Activated CD8-positive, alpha-beta T cell treated with anti-CD3 and anti-CD28 coated beads for 36 hours (primary cell): ENCODE data around the gene TOMM6. TPM values are rescaled to one million over a fixed set of nuclear protein-coding genes. Genes with fewer than 3 reads are reported as not detected.

Experiments
- ATAC-seq: fragments of 200-7000 bp; cut with Tn5 transposase; one replicate; pipeline ENCODE4 v1.10.0; 2021; ENCODE audit warnings: mild to moderate bottlenecking, moderate library complexity
- CTCF ChIA-PET: fragments of 350-600 bp; sonication (Branson Sonifier 250); formaldehyde crosslinking; loops from one replicate; lab custom pipeline; 2021; ENCODE audit warnings: antibody characterized with exemption; lab: Charles Lee
- POLR2A ChIA-PET: fragments of 350-600 bp; sonication (Branson Sonifier 250); formaldehyde crosslinking; loops from one replicate; lab custom pipeline; 2021; ENCODE audit warnings: antibody characterized with exemption; lab: Charles Lee
- DNase-seq: peaks from one replicate; pipeline ENCODE4 v3.0.0-alpha.2; 2020
- H3K27ac Mint-ChIP-seq: one replicate; pipeline ENCODE4 v1.8.0; 2021; ENCODE audit warnings: mild to moderate bottlenecking, mixed read lengths
- H3K27me3 Mint-ChIP-seq: one replicate; pipeline ENCODE4 v1.8.0; 2021; ENCODE audit warnings: mixed read lengths
- H3K36me3 Mint-ChIP-seq: one replicate; pipeline ENCODE4 v1.8.0; 2021; ENCODE audit warnings: low read depth, mixed read lengths
- H3K4me1 Mint-ChIP-seq: one replicate; pipeline ENCODE4 v1.8.0; 2021; ENCODE audit warnings: low read depth, mixed read lengths
- H3K4me3 Mint-ChIP-seq: one replicate; pipeline ENCODE4 v1.8.0; 2021; ENCODE audit warnings: mild to moderate bottlenecking, moderate library complexity, mixed read lengths
- H3K9me3 Mint-ChIP-seq: one replicate; pipeline ENCODE4 v1.8.0; 2021; ENCODE audit warnings: mixed read lengths
- intact Hi-C: fragments of 100-400 bp; cut with micrococcal nuclease; formaldehyde crosslinking; loops from one replicate; pipeline ENCODE4 v1.10.0; 2022
- total RNA-seq, 2 experiments: library from RNA; stranded (reverse); gene quantifications; one replicate each; pipeline ENCODE4 v1.2.3, GENCODE V29; 2021
- TF ChIP-seq, protein P1 (sequence below): fragments of 200-600 bp; IDR thresholded peaks from one replicate; pipeline ENCODE4 v1.8.0; 2022; ENCODE audit warnings: antibody characterized with exemption, mild to moderate bottlenecking

TOMM6 gene
- total RNA-seq, 2 experiments from 2014 or later = 310 to 314 TPM

DNA sequence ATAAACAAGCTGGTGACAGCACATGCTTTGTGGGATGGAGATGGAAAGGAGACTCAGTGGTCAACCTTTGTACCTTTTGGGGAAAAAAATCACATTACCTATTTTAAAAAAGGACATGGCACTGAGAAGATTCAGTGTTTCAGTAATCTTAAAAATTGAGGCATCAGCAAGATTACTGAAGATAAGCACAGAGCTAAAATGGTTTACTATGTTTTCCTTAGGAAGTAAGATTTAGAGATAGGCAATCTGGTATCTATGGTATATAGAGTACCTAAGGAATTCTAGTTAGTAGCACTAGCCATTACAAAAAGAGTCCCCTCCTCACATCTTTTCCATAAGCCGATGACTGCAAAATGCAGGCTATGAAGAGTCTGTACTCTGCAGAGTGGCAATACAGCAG lies 35.7 kb downstream of the TOMM6 start:
- ChIA-PET POLR2A (no interaction called here), CTCF (no interaction called here)
- TF ChIP-seq, protein P1, sequence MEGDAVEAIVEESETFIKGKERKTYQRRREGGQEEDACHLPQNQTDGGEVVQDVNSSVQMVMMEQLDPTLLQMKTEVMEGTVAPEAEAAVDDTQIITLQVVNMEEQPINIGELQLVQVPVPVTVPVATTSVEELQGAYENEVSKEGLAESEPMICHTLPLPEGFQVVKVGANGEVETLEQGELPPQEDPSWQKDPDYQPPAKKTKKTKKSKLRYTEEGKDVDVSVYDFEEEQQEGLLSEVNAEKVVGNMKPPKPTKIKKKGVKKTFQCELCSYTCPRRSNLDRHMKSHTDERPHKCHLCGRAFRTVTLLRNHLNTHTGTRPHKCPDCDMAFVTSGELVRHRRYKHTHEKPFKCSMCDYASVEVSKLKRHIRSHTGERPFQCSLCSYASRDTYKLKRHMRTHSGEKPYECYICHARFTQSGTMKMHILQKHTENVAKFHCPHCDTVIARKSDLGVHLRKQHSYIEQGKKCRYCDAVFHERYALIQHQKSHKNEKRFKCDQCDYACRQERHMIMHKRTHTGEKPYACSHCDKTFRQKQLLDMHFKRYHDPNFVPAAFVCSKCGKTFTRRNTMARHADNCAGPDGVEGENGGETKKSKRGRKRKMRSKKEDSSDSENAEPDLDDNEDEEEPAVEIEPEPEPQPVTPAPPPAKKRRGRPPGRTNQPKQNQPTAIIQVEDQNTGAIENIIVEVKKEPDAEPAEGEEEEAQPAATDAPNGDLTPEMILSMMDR = no peak
- Mint-ChIP-seq H3K27ac (no peak overlapping the region), H3K4me3 (no peak overlapping the region), H3K9me3 (no peaks in the 10 kb centered on the region), H3K27me3 (no peaks in the 10 kb centered on the region), H3K36me3 (no peaks in the 10 kb centered on the region), H3K4me1 (no peaks in the 10 kb centered on the region)
- DNase-seq (no peak), ATAC-seq (no peak)
- intact Hi-C loops = no loop called here

DNA sequence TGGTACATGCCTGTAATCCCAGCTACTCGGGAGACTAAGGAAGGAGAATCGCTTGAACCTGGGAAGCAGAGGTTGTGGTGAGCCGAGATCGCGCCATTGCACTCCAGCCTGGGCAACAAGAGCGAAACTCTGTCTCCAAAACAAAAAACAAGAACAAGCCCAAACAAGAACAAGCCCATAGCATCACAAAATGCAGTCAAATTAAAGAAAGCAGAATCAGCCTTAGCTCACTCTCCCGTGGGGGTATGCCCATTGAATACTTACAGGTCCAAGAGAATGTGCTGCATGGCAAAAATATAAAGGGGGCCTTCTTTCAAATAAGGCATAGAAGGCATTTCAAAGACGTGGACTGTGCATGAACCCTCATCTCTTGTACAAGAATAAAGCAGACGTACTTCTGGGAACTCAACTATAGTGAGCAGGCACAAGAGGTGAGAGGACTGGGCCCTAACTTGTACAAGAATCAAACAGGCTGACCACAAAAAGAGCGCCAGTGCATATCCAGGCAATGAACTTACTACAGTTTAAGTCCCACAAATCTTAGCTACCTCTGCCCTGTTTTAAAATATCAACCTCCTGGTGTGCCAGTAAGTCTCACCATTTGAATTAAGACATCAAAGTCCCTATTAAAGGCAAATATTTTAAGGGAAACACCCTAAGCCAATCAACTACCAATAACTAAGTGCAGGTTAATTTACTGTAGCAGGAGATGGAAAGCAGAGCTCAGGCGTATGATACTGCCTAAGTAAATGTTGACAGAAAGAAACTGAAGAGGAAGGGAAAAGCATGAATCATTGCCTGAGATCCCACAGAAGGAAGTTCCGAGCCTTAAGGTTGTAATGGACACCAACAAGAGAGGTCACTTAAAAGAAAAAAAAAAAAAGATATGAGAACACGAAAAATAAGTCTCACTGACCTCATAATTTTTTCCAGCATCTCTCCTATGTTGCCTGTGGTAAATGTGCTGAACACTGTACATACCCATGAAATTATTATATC lies 37.4 kb downstream of the TOMM6 start:
- TF ChIP-seq, protein P1 = no peak
- POLR2A ChIA-PET = interaction anchor here (0.7 kb wide), 1 partner anchor 1090 kb away, joined by 3 read pairs; no protein-coding TSS in a partner anchor
- Mint-ChIP-seq H3K4me1 (no peaks in the 10 kb centered on the region), H3K27me3 (no peaks in the 10 kb centered on the region), H3K9me3 (no peaks in the 10 kb centered on the region), H3K27ac (no peak overlapping the region), H3K4me3 (no peak overlapping the region), H3K36me3 (no peaks in the 10 kb centered on the region)
- DNase-seq (no peak), ATAC-seq (no peak)
- CTCF ChIA-PET = interaction anchor here (1.3 kb wide), 1 partner anchor 279 kb away, joined by 3 read pairs; no protein-coding TSS in a partner anchor
- intact Hi-C loops = no loop called here

DNA sequence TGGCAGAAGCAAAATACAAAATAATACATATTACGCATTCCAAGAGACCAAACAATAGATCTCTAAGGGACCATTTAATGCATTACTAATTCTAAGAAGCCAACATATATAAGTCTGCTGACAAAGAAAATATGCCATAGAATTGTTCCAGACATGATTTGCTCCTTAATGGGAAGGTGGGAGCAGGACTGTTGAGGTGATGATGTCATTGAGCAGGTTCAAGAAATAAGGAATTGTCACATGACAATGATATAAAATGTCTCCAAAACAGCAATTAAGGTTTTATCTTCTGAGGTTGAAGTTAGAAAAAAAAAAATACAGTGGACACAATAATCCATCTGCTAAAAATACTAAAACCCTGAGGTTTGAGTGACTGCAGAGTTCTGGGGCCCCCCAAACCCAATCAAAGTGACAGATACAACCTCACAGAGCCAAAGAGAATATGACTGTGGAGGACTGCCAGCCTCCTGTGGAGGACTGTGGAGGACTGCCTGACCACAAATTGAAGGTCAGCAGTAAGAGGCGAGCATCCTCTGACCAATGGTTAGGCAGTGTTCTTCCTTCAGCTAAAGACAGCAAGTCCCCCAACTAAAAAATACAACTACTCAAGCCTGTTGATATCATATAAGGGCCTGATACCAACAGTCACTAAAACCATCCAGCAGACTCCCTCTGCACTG lies 39.0 kb downstream of the TOMM6 start:
- TF ChIP-seq, protein P1 = no peak
- ChIA-PET POLR2A (no interaction called here), CTCF (no interaction called here)
- intact Hi-C loops = no loop called here
- no peaks in the 10 kb centered on the region for H3K4me1 Mint-ChIP-seq
- no peak for DNase-seq
- H3K4me3 Mint-ChIP-seq = no peak overlapping the region
- ATAC-seq = no peak
- no peaks in the 10 kb centered on the region for H3K9me3 Mint-ChIP-seq
- H3K27me3 Mint-ChIP-seq = no peaks in the 10 kb centered on the region
- no peak overlapping the region for H3K27ac Mint-ChIP-seq
- no peaks in the 10 kb centered on the region for H3K36me3 Mint-ChIP-seq

DNA sequence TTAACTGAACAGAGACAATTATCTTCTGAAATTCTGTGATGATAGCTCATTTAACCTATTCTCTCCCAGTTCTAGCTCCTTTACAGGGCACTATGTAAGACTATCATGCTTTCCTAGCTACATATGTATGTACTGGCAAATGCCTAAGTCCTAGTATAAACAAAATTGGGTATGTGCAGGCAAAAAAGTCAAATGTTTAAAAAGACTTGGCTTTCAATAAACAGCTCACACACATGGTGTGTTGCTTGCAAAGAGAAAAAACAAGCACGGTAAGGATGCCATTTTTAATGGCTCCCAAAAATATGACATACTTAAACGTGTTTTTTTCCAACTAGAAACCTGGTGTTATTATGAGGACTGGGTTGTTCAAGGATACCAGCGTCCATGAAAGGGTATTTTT lies 44.8 kb downstream of the TOMM6 start:
- ATAC-seq = no peak
- intact Hi-C loops = no loop called here
- no peaks in the 10 kb centered on the region for H3K36me3 Mint-ChIP-seq
- no peak for DNase-seq
- H3K9me3 Mint-ChIP-seq = no peaks in the 10 kb centered on the region
- no peak overlapping the region for H3K4me3 Mint-ChIP-seq
- TF ChIP-seq, protein P1 = no peak
- ChIA-PET POLR2A (interaction anchor here (1.4 kb wide), 1 partner anchor 39 kb away, joined by 3 read pairs; no protein-coding TSS in a partner anchor), CTCF (interaction anchor here (1.0 to 1.7 kb wide), 4 partner anchors 10 to 214 kb away, joined by 3 to 11 read pairs (median 4); partner anchors contain the start of gene FRS3)
- no peaks in the 10 kb centered on the region for H3K27me3 Mint-ChIP-seq
- H3K4me1 Mint-ChIP-seq = peaks cover 4% of the 10 kb centered on the region
- H3K27ac Mint-ChIP-seq = no peak overlapping the region
